Adrenal gland (tissue), 12 donors: ENCODE measurements around the gene TMEM37. TPM values are rescaled to one million over a fixed set of nuclear protein-coding genes. Genes with fewer than 3 reads are reported as not detected.

Experiments
- DNase-seq, 7 donors: peaks; one replicate each; pipeline ENCODE4 v3.0.0-alpha.2; 2019 to 2020
- H3K27ac ChIP-seq, 5 donors: fragments of 200-600 bp; sonication (generic) in 4 of 5; 1 replicate in 3 of 5; 2 replicates in 2 of 5; pipeline versions ENCODE4 v1.5.1 to v1.8.0; 2016 to 2020; ENCODE audit warnings: mild to moderate bottlenecking in 1 of 5
- H3K27me3 ChIP-seq: fragments of 200-600 bp; 2 replicates; pipeline ENCODE4 v1.8.0; 2021
- H3K36me3 ChIP-seq, 2 donors: fragments of 200-600 bp; replicated peaks in 1 of 2; 1 replicate in 1 of 2; 2 replicates in 1 of 2; pipeline versions ENCODE4 v1.5.1 to v1.8.0; 2018 to 2022
- H3K4me1 ChIP-seq, 2 donors: fragments of 200-600 bp; replicated peaks in 1 of 2; 1 replicate in 1 of 2; 2 replicates in 1 of 2; pipeline versions ENCODE4 v1.5.1 to v1.8.0; 2018 to 2021
- H3K4me3 ChIP-seq, 4 donors: fragments of 200-600 bp; sonication (generic) in 3 of 4; one replicate each; pipeline ENCODE4 v1.5.1; 2016 to 2018
- H3K9me3 ChIP-seq, 3 donors: fragments of 200-600 bp; sonication (generic) in 1 of 3; replicated peaks in 1 of 3; 1 replicate in 2 of 3; 2 replicates in 1 of 3; pipeline versions ENCODE4 v1.5.1 to v1.8.0; 2016 to 2021
- POLR2A ChIP-seq, 2 donors: fragments of 450-650 bp; IDR thresholded peaks; one replicate each; pipeline ENCODE4 v1.6.1; 2017; ENCODE audit warnings: antibody characterized with exemption in 2 of 2, mild to moderate bottlenecking in 2 of 2, moderate library complexity in 1 of 2
- WGBS, 4 donors: extraction: QIAGEN DNeasy Blood & Tissue Kit in 2 of 4; methylation state at CpG; one replicate each; pipeline versions ENCODE4 v1.1.5 to v1.1.7; 2013 to 2017; 5-methylcytosine and 5-hydroxymethylcytosine counted together
- intact Hi-C, 2 donors: fragments of 100-400 bp; cut with DNase I; formaldehyde crosslinking; loops; one replicate each; pipeline versions ENCODE4 v1.14.1 to v1.15.0; 2022 to 2023
- polyA plus RNA-seq, 3 donors: library from polyadenylated mRNA; stranded (reverse); fragments of 200-250 nt in 2 of 3; fragments of 350-450 nt in 1 of 3; fragmentation: Illumina TruSeq in 1 of 3; extraction: RNeasy Lipid Tissue Mini Kit (QIAGEN cat#74804) in 1 of 3; gene quantifications; one replicate each; pipeline ENCODE4 v1.2.3, GENCODE V29; 2013 to 2014
- total RNA-seq, 9 donors: library from RNA; depleted of rRNA in 4 of 9; stranded (reverse); fragments of >200 nt in 4 of 9; fragments of 120-200 nt in 1 of 9; fragmentation: NEBNext Ultra II Directional in 1 of 9; extraction: Animal tissue kit (Norgen Biotek cat#: 25700) in 1 of 9; gene quantifications; one replicate each; pipeline versions ENCODE4 v1.1.0 to v1.2.4, GENCODE V29; 2013 to 2023
- TF ChIP-seq, protein P1 (sequence below), 6 experiments: fragments of 450-650 bp in 4 of 6; fragments of 200-600 bp in 2 of 6; sonication (generic) in 1 of 6; IDR thresholded peaks; 1 replicate in 5 of 6; 2 replicates in 1 of 6; pipeline versions ENCODE4 v1.5.1 to v1.8.0; 2016 to 2021; ENCODE audit warnings: antibody characterized with exemption in 6 of 6, mild to moderate bottlenecking in 2 of 6, moderate library complexity in 1 of 6
- donor health status: healthy with polysubstance abuse.
- donor health status: Bipolar disorder and iron deficiency.
- donor health status: DM: yes; HTN: yes; CAD: no.
- donor health status: DM: no; HTN: no; CAD: no.
- donor health status: DM: no; HTN: no; CAD: no.
- donor health status: DM: yes; HTN: yes; CAD: no.

Gene TMEM37
- total and polyA plus RNA-seq, 12 donors, result 5.5 to 31.8 (median 14.7) TPM

DNA sequence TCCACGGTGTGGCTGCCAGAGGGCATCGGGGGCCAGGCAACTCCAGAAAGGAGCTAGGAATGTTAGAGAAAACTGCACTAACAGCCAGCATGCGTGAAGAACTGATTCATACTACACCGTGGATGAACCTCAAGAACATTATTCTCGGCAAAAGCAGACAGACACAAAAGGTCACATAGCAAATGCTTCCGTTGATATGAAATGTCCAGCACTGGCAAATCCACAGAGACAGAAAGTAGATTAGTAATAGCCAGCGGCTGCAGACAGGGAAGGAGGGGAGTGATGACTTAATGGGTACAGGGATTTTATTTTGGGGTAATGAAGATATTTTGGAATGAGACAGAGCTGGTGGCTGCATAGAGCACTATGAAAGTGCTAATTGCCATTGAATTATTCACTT is 55.2 kb downstream of the TMEM37 start:
- Histone ChIP-seq H3K27ac (peak overlapping the region in 2 of 5 donors; percentile 43 to 61), H3K9me3 (no peaks in the 10 kb centered on the region)
- intact Hi-C loops, result no loop called here

DNA sequence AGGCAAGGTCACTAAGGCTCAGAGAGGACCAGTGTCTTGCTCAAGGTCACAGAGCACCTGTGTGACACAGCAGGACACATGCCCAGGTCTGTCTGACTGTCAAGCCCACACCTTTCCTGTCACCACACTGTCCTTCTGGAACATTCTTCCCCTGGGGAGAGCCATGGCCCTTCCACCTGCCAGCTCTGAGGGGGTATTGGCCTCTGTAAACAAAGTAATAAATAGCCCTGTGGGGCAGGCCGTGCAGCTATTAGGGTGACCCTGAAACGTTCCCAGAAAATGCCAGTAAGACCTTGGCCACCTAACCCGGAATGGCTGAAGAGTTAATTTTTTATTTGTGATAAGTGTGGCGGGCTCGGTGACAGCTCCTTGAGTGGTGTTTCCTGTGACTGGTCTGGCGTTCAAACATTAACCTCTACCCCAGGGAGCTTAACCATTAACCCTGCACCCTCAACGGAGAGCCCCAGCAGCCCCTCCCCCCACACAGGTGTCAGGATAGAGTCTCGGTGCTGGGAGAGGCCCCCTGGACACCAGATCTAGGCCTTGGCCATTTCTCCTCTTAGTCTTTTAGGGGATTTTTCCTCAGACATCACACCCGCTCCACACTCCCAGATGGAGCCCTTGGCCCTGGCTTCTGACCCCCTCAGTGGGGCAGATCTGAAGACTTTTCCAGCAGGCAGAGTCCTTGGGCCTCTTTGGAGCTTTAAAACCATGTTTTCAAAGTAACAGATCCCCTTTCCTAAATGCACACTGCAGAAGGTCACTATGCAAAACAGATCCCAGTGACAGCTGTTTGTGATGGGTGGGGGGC is 56.0 kb downstream of the TMEM37 start:
- Histone ChIP-seq H3K36me3 (no peaks in the 10 kb centered on the region), H3K4me3 (no peak overlapping the region), H3K4me1 (peaks cover 12 to 32% of the 10 kb centered on the region in 2 donors), H3K9me3 (no peaks in the 10 kb centered on the region), H3K27ac (peak overlapping the region in 1 of 5 donors; percentile 38), H3K27me3 (no peaks in the 10 kb centered on the region)
- 22 to 36% (median 27%) methylated on average over 9 of the region's 9 CpGs for WGBS, 4 donors
- intact Hi-C loops, result no loop called here
- no peak for TF ChIP-seq POLR2A (IDR thresholded peaks at IDR 0.05)
- TF ChIP-seq, protein P1, sequence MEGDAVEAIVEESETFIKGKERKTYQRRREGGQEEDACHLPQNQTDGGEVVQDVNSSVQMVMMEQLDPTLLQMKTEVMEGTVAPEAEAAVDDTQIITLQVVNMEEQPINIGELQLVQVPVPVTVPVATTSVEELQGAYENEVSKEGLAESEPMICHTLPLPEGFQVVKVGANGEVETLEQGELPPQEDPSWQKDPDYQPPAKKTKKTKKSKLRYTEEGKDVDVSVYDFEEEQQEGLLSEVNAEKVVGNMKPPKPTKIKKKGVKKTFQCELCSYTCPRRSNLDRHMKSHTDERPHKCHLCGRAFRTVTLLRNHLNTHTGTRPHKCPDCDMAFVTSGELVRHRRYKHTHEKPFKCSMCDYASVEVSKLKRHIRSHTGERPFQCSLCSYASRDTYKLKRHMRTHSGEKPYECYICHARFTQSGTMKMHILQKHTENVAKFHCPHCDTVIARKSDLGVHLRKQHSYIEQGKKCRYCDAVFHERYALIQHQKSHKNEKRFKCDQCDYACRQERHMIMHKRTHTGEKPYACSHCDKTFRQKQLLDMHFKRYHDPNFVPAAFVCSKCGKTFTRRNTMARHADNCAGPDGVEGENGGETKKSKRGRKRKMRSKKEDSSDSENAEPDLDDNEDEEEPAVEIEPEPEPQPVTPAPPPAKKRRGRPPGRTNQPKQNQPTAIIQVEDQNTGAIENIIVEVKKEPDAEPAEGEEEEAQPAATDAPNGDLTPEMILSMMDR (IDR thresholded peaks at IDR 0.05), result no peak
- DNase-seq, result peak in 2 of 7 donors; percentile 18 to 49

More for the DNA sequence above, 55.2 kb downstream of the TMEM37 start:
- peak in 1 of 7 donors; percentile 15 for DNase-seq
- 36 to 48% (median 44%) methylated on average over 6 to 7 of the region's 7 CpGs for WGBS, 4 donors
- no peak overlapping the region for H3K4me3 ChIP-seq
- no peaks in the 10 kb centered on the region for H3K36me3 ChIP-seq
- TF ChIP-seq, protein P1 (IDR thresholded peaks at IDR 0.05), result no peak
- TF ChIP-seq POLR2A (IDR thresholded peaks at IDR 0.05), result peak in 1 of 2 donors; percentile 6
- no peaks in the 10 kb centered on the region for H3K27me3 ChIP-seq
- peaks cover 12 to 32% of the 10 kb centered on the region in 2 donors for H3K4me1 ChIP-seq

Other genes with a start within 250 kb of the TMEM37 start
- gene STEAP3, start 208.0 kb upstream of the TMEM37 start, total RNA-seq, result 10 to 100 TPM in 5 of 9 donors, 1 to 10 TPM in 4; 1.3 to 48.2 (median 13.2) TPM
- gene STEAP3, start 208.0 kb upstream of the TMEM37 start, polyA plus RNA-seq, result 1 to 10 TPM; 4.1 to 5.1 (median 4.3) TPM
- 10 to 100 TPM in 7 of 9 donors, 1 to 10 TPM in 2; 2.2 to 22.8 (median 16.8) TPM for gene C2orf76, start 65.0 kb upstream of the TMEM37 start, total RNA-seq
- gene C2orf76, start 65.0 kb upstream of the TMEM37 start, polyA plus RNA-seq, result 10 to 100 TPM; 13.0 to 47.4 (median 25.5) TPM
- gene DBI, start 64.9 kb upstream of the TMEM37 start, total RNA-seq, result 100 to 1,000 TPM in 3 of 9 donors, 10 to 100 TPM in 6; 32.3 to 130 (median 91.8) TPM
- 100 to 1,000 TPM; 239 to 367 (median 242) TPM for gene DBI, start 64.9 kb upstream of the TMEM37 start, polyA plus RNA-seq
- 1 to 10 TPM in 1 of 9 donors, under 1 TPM in 3, not detected in 5; 0.33 to 1.6 (median 0.44) TPM for gene SCTR, start 92.6 kb downstream of the TMEM37 start, total RNA-seq
- 1 to 10 TPM in 2 of 3 donors, under 1 TPM in 1; 0.35 to 8.3 (median 4.4) TPM for gene SCTR, start 92.6 kb downstream of the TMEM37 start, polyA plus RNA-seq
- 10 to 100 TPM in 2 of 9 donors, 1 to 10 TPM in 7; 1.1 to 14.0 (median 4.1) TPM for gene CFAP221, start 112.6 kb downstream of the TMEM37 start, total RNA-seq
- 1 to 10 TPM; 4.3 to 4.8 (median 4.8) TPM for gene CFAP221, start 112.6 kb downstream of the TMEM37 start, polyA plus RNA-seq
- 10 to 100 TPM in 6 of 9 donors, 1 to 10 TPM in 3; 3.8 to 25.8 (median 13.9) TPM for gene TMEM177, start 247.3 kb downstream of the TMEM37 start, total RNA-seq
- gene TMEM177, start 247.3 kb downstream of the TMEM37 start, polyA plus RNA-seq, result 10 to 100 TPM in 1 of 3 donors, 1 to 10 TPM in 2; 3.9 to 14.4 (median 7.4) TPM